ENCODE data around the gene ALKBH7. TPM values are rescaled to one million over a fixed set of nuclear protein-coding genes. Genes with fewer than 3 reads are reported as not detected.

Gene ALKBH7
- total RNA-seq, 1 experiment from 2014 or later: 95.7 TPM

DNA sequence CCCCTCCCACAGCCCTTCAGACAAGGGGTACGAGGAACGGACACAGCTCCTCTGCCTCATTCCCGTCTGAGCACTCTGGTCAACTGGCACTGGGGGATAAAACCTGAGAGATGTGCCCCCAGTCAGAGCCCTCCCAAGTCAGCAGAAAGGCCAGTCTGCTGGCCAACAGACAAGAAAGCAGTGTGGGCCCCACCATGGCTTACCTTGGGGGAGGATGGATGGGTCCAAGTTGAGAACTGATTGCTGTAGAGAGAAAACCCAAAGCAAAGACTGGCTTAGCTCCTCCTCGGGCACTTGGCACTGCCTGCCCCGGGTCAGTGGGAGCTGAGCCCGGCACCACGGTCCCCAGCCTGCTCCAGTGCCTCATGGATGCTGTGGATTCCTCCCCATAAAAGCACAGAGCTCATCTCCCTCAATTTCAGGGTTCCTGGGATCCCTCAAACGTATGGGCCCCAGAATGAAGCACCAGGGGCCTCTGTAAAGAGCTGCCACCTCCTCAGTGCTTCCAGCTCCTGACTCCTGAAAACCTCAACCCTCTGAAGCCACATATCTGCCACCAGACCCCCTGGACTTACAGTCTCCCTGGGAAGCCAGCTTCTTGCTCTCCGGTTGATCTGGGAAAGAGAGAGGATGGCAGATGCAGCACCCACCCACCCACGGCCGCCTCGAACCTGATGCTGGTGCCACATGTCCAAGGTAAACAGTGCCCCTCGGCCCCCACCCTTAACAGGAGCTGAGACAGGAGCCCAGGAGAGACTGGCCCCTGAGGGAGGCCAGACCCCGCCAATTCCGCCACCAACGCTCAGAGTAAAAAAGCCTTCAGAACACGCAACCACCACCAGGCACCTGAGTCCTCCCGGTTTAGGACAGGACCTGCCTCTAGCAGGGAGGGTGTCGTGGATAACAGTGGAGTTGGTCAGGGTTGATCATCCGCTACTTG is 48.8 kb downstream of the ALKBH7 start:
- H3K4me3 ChIP-seq (ENCODE audit: low read length): no peak overlapping the region
- no peaks in the 10 kb centered on the region for H3K27me3 ChIP-seq (ENCODE audit: low read length)
- no peak overlapping the region for H3K27ac ChIP-seq (ENCODE audit: low read length)
- DNase-seq: peak; percentile 23
- peaks cover 46% of the 10 kb centered on the region for H3K79me2 ChIP-seq (ENCODE audit: low read length)
- H2AFZ ChIP-seq (ENCODE audit: low read length): no peak overlapping the region
- H3K4me2 ChIP-seq (ENCODE audit: low read depth, low read length, poor library complexity, severe bottlenecking): no peak overlapping the region
- H3K9me2 ChIP-seq (replicated peaks; ENCODE audit: insufficient read depth, low read length): no peaks in the 10 kb centered on the region
- peaks cover 40% of the 10 kb centered on the region for H3K36me3 ChIP-seq (ENCODE audit: insufficient read depth, low read length)
- H3K4me1 ChIP-seq (ENCODE audit: low read length): peaks cover 22% of the 10 kb centered on the region
- H3K9ac ChIP-seq (ENCODE audit: low read length): no peak overlapping the region
- peaks cover 67% of the 10 kb centered on the region for H4K20me1 ChIP-seq (ENCODE audit: insufficient read depth, low read depth, low read length)
- H3K9me3 ChIP-seq (ENCODE audit: low read length): no peaks in the 10 kb centered on the region

DNA sequence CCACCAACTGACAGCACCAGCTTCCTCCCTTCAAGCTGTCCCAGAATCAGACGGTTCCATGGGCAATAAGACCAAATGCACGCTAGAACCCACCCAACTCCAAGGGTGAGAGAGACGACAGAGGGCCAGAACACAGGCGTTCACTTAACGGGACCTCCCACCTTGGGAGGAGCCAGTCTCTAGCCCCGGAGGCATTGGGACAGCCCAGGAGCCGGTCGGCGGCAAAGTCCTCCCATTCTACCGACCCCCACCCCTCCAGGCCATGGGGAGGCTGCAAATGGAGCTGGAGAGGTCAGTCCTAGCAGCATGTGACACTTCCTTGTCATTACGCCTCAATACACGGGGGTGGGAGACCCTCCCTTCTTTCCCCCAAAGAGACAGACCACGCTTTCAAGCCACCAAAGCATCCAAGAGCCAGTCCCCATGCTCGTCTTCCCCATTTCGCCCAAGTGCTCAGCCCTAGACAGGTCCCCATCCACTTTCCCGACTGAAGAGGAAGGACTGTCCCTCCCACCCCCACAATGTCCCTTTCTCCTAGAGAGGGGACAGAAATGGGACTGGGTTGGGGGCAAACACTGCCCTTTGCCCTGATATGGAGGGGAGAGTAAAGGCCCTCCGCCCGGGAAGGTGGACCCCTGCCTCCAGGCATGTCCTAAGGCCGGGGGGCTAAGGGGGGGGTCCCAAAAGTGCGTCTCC is 51.1 kb downstream of the ALKBH7 start:
- H3K79me2 ChIP-seq (ENCODE audit: low read length): peaks cover 46% of the 10 kb centered on the region
- H2AFZ ChIP-seq (ENCODE audit: low read length): no peak overlapping the region
- H3K4me3 ChIP-seq (ENCODE audit: low read length): peak overlapping the region; percentile 89
- peak overlapping the region; percentile 88 for H3K4me2 ChIP-seq (ENCODE audit: low read depth, low read length, poor library complexity, severe bottlenecking)
- peaks cover 54% of the 10 kb centered on the region for H4K20me1 ChIP-seq (ENCODE audit: insufficient read depth, low read depth, low read length)
- peak; percentile 56 for DNase-seq
- peaks cover 22% of the 10 kb centered on the region for H3K4me1 ChIP-seq (ENCODE audit: low read length)
- H3K27me3 ChIP-seq (ENCODE audit: low read length): no peaks in the 10 kb centered on the region
- no peaks in the 10 kb centered on the region for H3K9me3 ChIP-seq (ENCODE audit: low read length)
- peaks cover 34% of the 10 kb centered on the region for H3K36me3 ChIP-seq (ENCODE audit: insufficient read depth, low read length)
- peak overlapping the region; percentile 29 for H3K27ac ChIP-seq (ENCODE audit: low read length)
- peak overlapping the region; percentile 99 for H3K9ac ChIP-seq (ENCODE audit: low read length)
- H3K9me2 ChIP-seq (replicated peaks; ENCODE audit: insufficient read depth, low read length): no peaks in the 10 kb centered on the region

DNA sequence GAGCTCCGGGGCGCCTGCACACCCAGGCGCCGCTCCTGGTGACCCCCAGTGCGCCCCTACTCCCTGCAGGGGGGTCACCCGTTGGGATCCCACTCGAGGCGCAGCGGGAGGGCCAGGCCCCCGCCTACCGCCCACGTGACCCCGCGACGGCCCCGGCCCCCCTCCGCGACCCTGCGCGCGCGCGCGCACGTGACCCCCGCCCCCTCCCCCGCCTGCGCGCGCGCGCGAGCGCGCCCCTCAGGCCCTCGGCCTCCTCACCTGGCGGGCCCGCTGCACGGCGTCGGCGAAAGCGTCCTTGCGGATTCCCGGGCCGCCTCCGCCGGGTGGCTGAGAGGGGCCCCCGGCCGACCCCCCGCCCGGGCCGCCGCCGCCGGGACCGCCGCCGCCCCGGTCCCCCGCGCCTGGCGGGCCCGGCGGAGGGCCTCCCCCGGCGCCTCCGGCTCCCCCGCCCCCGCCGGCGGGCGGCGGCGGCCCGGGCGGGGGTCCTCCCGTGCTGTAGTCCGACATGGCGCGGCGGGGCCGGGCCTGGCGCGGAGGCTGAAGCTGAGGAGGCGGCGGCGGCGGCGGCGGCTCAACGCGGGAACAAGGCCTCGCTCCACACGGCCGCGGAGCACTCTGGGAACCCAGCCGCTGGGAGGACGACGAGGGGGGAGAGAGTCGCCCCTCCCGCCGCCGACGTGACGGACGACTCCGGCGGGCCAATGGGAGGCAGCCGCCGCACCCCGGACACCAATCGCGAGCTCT is 51.8 kb downstream of the ALKBH7 start, which contains the start of gene KHSRP:
TSS of gene KHSRP (minus strand) at position 617 of the 744 bp plus-strand sequence. CDS start at position 507, 110 bp downstream.
- H3K27ac ChIP-seq (ENCODE audit: low read length): peak within 1 kb of the TSS; percentile 29
- H3K4me1 ChIP-seq (ENCODE audit: low read length): peaks cover 22% of the 10 kb centered on the region
- H3K79me2 ChIP-seq (ENCODE audit: low read length): peaks cover 46% of the 10 kb centered on the region
- H3K36me3 ChIP-seq (ENCODE audit: insufficient read depth, low read length): peaks cover 30% of the 10 kb centered on the region
- H3K9me2 ChIP-seq (replicated peaks; ENCODE audit: insufficient read depth, low read length): no peaks in the 10 kb centered on the region
- H3K9ac ChIP-seq (ENCODE audit: low read length): peak within 1 kb of the TSS; percentile 99
- H3K4me3 ChIP-seq (ENCODE audit: low read length): peak within 1 kb of the TSS; percentile 89
- no peaks in the 10 kb centered on the region for H3K27me3 ChIP-seq (ENCODE audit: low read length)
- no peaks in the 10 kb centered on the region for H3K9me3 ChIP-seq (ENCODE audit: low read length)
- peak within 1 kb of the TSS; percentile 34; the same call in 1 of the 2 replicates for H2AFZ ChIP-seq (ENCODE audit: low read length)
- H4K20me1 ChIP-seq (ENCODE audit: insufficient read depth, low read depth, low read length): peaks cover 47% of the 10 kb centered on the region
- H3K4me2 ChIP-seq (ENCODE audit: low read depth, low read length, poor library complexity, severe bottlenecking): peak within 1 kb of the TSS; percentile 88
- peak; percentile 71 for DNase-seq

Small RNA genes within 50 kb of the gene (small RNA-seq; reads per million reads assigned to genes)
- gene MIR6790 (not detected), gene MIR6885 (not detected)

Other genes with a start within 250 kb of the ALKBH7 start
- 1.2 TPM in 1 of 2 replicates, not detected in the other for gene ACSBG2, start 237.1 kb upstream of the ALKBH7 start, total RNA-seq (2014; rRNA removed; shearing (Covaris generic); ENCODE audit: low replicate concordance)
- gene MLLT1, start 92.8 kb upstream of the ALKBH7 start, total RNA-seq (2014; rRNA removed; shearing (Covaris generic); ENCODE audit: low replicate concordance): 9.3 and 19.5 TPM in 2 replicates
- not detected in 2 replicates for gene ACER1, start 39.2 kb upstream of the ALKBH7 start, total RNA-seq (2014; rRNA removed; shearing (Covaris generic); ENCODE audit: low replicate concordance)
- 52.1 and 128 TPM in 2 replicates for gene CLPP, start 11.3 kb upstream of the ALKBH7 start, total RNA-seq (2014; rRNA removed; shearing (Covaris generic); ENCODE audit: low replicate concordance)
- 0.76 and 1.0 TPM in 2 replicates for gene PSPN, start 3.1 kb downstream of the ALKBH7 start, total RNA-seq (2014; rRNA removed; shearing (Covaris generic); ENCODE audit: low replicate concordance)
- 18.2 and 35.4 TPM in 2 replicates for gene GTF2F1, start 20.4 kb downstream of the ALKBH7 start, total RNA-seq (2014; rRNA removed; shearing (Covaris generic); ENCODE audit: low replicate concordance)
- 94.5 and 217 TPM in 2 replicates for gene KHSRP, start 52.0 kb downstream of the ALKBH7 start, total RNA-seq (2014; rRNA removed; shearing (Covaris generic); ENCODE audit: low replicate concordance)
- 1.4 TPM in 1 of 2 replicates, not detected in the other for gene SLC25A41, start 61.0 kb downstream of the ALKBH7 start, total RNA-seq (2014; rRNA removed; shearing (Covaris generic); ENCODE audit: low replicate concordance)
- 32.1 and 44.7 TPM in 2 replicates for gene SLC25A23, start 87.0 kb downstream of the ALKBH7 start, total RNA-seq (2014; rRNA removed; shearing (Covaris generic); ENCODE audit: low replicate concordance)
- gene CRB3, start 91.5 kb downstream of the ALKBH7 start, total RNA-seq (2014; rRNA removed; shearing (Covaris generic); ENCODE audit: low replicate concordance): 0.34 TPM in 1 of 2 replicates, not detected in the other
- gene DENND1C, start 109.0 kb downstream of the ALKBH7 start, total RNA-seq (2014; rRNA removed; shearing (Covaris generic); ENCODE audit: low replicate concordance): 19.2 and 32.0 TPM in 2 replicates
- 0.45 and 0.83 TPM in 2 replicates for gene TUBB4A, start 129.5 kb downstream of the ALKBH7 start, total RNA-seq (2014; rRNA removed; shearing (Covaris generic); ENCODE audit: low replicate concordance)
- gene TNFSF9, start 158.2 kb downstream of the ALKBH7 start, total RNA-seq (2014; rRNA removed; shearing (Covaris generic); ENCODE audit: low replicate concordance): 10.3 and 14.5 TPM in 2 replicates
- gene CD70, start 218.4 kb downstream of the ALKBH7 start, total RNA-seq (2014; rRNA removed; shearing (Covaris generic); ENCODE audit: low replicate concordance): 10.4 and 12.6 TPM in 2 replicates